Osteoblast (primary cell): Measurements from ENCODE around the gene SCN2B. TPM values are rescaled to one million over a fixed set of nuclear protein-coding genes. Genes with fewer than 3 reads are reported as not detected.

Source experiments
- DNase-seq: peaks from one replicate; pipeline ENCODE4 v3.0.0; 2011; ENCODE audit warnings: low spot score, mixed read lengths; ENCODE audit not compliant: insufficient read length; ENCODE audit errors: missing footprints
- H2AFZ ChIP-seq: 2 replicates; pipeline ENCODE4 v1.6.0; 2011; ENCODE audit warnings: mild to moderate bottlenecking, low read length
- H3K27ac ChIP-seq: 2 replicates; pipeline ENCODE4 v1.5.1; 2011; ENCODE audit warnings: mild to moderate bottlenecking, low read depth, low read length, moderate library complexity
- H3K27me3 ChIP-seq: 2 replicates; pipeline ENCODE4 v1.6.0; 2012; ENCODE audit warnings: mild to moderate bottlenecking, control low read depth, inconsistent platforms, low read length, moderate library complexity; ENCODE audit not compliant: insufficient read depth
- H3K36me3 ChIP-seq: 2 replicates; pipeline ENCODE4 v1.5.1; 2011; ENCODE audit warnings: mild to moderate bottlenecking, low read length, control low read depth, moderate library complexity; ENCODE audit not compliant: insufficient read depth
- H3K4me1 ChIP-seq: 2 replicates; pipeline ENCODE4 v1.5.1; 2011; ENCODE audit warnings: mild to moderate bottlenecking, low read length, control low read depth, moderate library complexity; ENCODE audit not compliant: insufficient read depth
- H3K4me2 ChIP-seq: 2 replicates; pipeline ENCODE4 v1.6.0; 2011; ENCODE audit warnings: mild to moderate bottlenecking, low read length; ENCODE audit not compliant: insufficient read depth
- H3K4me3 ChIP-seq: fragments of 200-600 bp; sonication (generic); 3 replicates; pipeline ENCODE4 v1.5.1; 2012; ENCODE audit warnings: mild to moderate bottlenecking, low read length, inconsistent platforms; ENCODE audit not compliant: insufficient read depth
- H3K79me2 ChIP-seq: 2 replicates; pipeline ENCODE4 v1.6.0; 2012; ENCODE audit warnings: mild to moderate bottlenecking, low read length, control low read depth, inconsistent platforms; ENCODE audit not compliant: insufficient read depth
- H3K9me3 ChIP-seq: 2 replicates; pipeline ENCODE4 v1.5.1; 2011; ENCODE audit warnings: low read depth, low read length, control low read depth
- H4K20me1 ChIP-seq: 2 replicates; pipeline ENCODE4 v1.6.0; 2012; ENCODE audit warnings: mild to moderate bottlenecking, low read length, control low read depth; ENCODE audit not compliant: insufficient read depth
- total RNA-seq: library from RNA; depleted of rRNA; stranded (reverse); fragments of >200 nt; gene quantifications from 2 replicates; pipeline ENCODE4 v1.2.3, GENCODE V29; 2012
- TF ChIP-seq, protein P1 (sequence below): IDR thresholded peaks from 2 replicates; pipeline ENCODE4 v1.5.1; 2011; ENCODE audit warnings: mild to moderate bottlenecking, low read depth, low read length, moderate library complexity; ENCODE audit errors: extremely low read depth

SCN2B gene
- total RNA-seq, 1 donor, result not detected

- no peak overlapping the region for H3K27ac ChIP-seq
- H3K9me3 ChIP-seq, result no peaks in the 10 kb centered on the region
- H3K4me3 ChIP-seq, result no peak overlapping the region
- peak; percentile 73 for DNase-seq
- H3K79me2 ChIP-seq, result no peaks in the 10 kb centered on the region
- no peak overlapping the region for H3K4me2 ChIP-seq
- H3K27me3 ChIP-seq, result peaks cover 64% of the 10 kb centered on the region
- H3K36me3 ChIP-seq, result no peaks in the 10 kb centered on the region
- no peak overlapping the region for H2AFZ ChIP-seq
- H3K4me1 ChIP-seq, result no peaks in the 10 kb centered on the region
- no peaks in the 10 kb centered on the region for H4K20me1 ChIP-seq
- TF ChIP-seq, protein P1, sequence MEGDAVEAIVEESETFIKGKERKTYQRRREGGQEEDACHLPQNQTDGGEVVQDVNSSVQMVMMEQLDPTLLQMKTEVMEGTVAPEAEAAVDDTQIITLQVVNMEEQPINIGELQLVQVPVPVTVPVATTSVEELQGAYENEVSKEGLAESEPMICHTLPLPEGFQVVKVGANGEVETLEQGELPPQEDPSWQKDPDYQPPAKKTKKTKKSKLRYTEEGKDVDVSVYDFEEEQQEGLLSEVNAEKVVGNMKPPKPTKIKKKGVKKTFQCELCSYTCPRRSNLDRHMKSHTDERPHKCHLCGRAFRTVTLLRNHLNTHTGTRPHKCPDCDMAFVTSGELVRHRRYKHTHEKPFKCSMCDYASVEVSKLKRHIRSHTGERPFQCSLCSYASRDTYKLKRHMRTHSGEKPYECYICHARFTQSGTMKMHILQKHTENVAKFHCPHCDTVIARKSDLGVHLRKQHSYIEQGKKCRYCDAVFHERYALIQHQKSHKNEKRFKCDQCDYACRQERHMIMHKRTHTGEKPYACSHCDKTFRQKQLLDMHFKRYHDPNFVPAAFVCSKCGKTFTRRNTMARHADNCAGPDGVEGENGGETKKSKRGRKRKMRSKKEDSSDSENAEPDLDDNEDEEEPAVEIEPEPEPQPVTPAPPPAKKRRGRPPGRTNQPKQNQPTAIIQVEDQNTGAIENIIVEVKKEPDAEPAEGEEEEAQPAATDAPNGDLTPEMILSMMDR, result no peak
Measured at GRCh38 chr11:118148240-118148639, 28.2 kb downstream of the SCN2B start.

GRCh38 chr11:118147502-118147901, 28.9 kb downstream of the SCN2B start:
- no peak overlapping the region for H3K4me3 ChIP-seq
- H3K36me3 ChIP-seq, result no peaks in the 10 kb centered on the region
- DNase-seq, result peak; percentile 90
- H3K4me1 ChIP-seq, result no peaks in the 10 kb centered on the region
- H3K27ac ChIP-seq, result no peak overlapping the region
- no peaks in the 10 kb centered on the region for H4K20me1 ChIP-seq
- H3K4me2 ChIP-seq, result no peak overlapping the region
- H3K79me2 ChIP-seq, result no peaks in the 10 kb centered on the region
- H2AFZ ChIP-seq, result no peak overlapping the region
- TF ChIP-seq, protein P1, result no peak
- no peaks in the 10 kb centered on the region for H3K9me3 ChIP-seq
- peaks cover 56% of the 10 kb centered on the region for H3K27me3 ChIP-seq

DNA sequence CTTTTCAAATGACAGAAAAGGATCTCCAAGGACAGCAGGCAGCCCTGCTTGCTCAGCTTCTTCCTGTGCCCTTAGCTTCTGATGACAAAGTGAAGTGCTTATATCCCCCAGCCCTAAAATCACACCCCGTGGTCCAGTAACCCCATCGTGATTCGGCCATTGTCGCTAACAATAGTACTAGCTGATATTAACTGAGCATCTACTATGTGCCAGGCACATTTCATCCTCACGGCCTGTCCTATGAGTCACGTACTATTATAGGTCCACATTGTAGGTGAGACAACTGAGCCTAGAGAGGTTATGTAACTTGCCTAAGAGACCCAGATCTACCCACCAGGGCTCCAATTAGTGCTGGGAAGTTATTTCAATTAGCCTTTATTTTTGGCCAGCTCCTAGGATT, 29.9 kb downstream of the SCN2B start:
- DNase-seq, result peak; percentile 25
- Histone ChIP-seq H3K4me1 (no peaks in the 10 kb centered on the region), H2AFZ (no peak overlapping the region), H3K36me3 (no peaks in the 10 kb centered on the region), H3K9me3 (no peaks in the 10 kb centered on the region), H3K79me2 (no peaks in the 10 kb centered on the region), H3K4me2 (no peak overlapping the region), H4K20me1 (no peaks in the 10 kb centered on the region), H3K27me3 (peaks cover 47% of the 10 kb centered on the region), H3K27ac (no peak overlapping the region), H3K4me3 (no peak overlapping the region)
- TF ChIP-seq, protein P1, result no peak

- no peaks in the 10 kb centered on the region for H3K9me3 ChIP-seq
- peak overlapping the region; percentile 64 for H3K4me3 ChIP-seq
- H2AFZ ChIP-seq, result peak overlapping the region; percentile 72
- H3K79me2 ChIP-seq, result no peaks in the 10 kb centered on the region
- no peak overlapping the region for H3K27ac ChIP-seq
- no peaks in the 10 kb centered on the region for H3K36me3 ChIP-seq
- TF ChIP-seq, protein P1, result peak; percentile 77
- peak; percentile 98 for DNase-seq
- peaks cover 37% of the 10 kb centered on the region for H3K27me3 ChIP-seq
- peak overlapping the region; percentile 77 for H3K4me2 ChIP-seq
- H4K20me1 ChIP-seq, result no peaks in the 10 kb centered on the region
- H3K4me1 ChIP-seq, result no peaks in the 10 kb centered on the region
Measured at GRCh38 chr11:118145285-118146227, 30.9 kb downstream of the SCN2B start.
